ENCODE data around the gene WWTR1. TPM values are rescaled to one million over a fixed set of nuclear protein-coding genes. Genes with fewer than 3 reads are reported as not detected.

WWTR1 gene
- total RNA-seq, 6 experiments from 2014 or later = 10.6 to 19.7 (median 15.3) TPM

- H3K27ac ChIP-seq = no peak overlapping the region
- intact Hi-C loops (cut with DNase I) = no loop called here
- DNase-seq (no peak), ATAC-seq (no peak)
- no peaks in the 10 kb centered on the region for H3K27me3 ChIP-seq
- H3K36me3 ChIP-seq = no peaks in the 10 kb centered on the region
- H3K4me1 ChIP-seq = peaks cover 0 to 4% (median 2%) of the 10 kb centered on the region in 4 donors
- WGBS (ENCODE audit: insufficient coverage, low coverage, low lambda C conversion rate, missing lambda C conversion rate) = 90% methylated on average over 1 of the region's 1 CpG
- no peak overlapping the region for H3K4me3 ChIP-seq
- TF ChIP-seq POLR2A (IDR thresholded peaks at IDR 0.05) = no peak
- TF ChIP-seq, protein P1, sequence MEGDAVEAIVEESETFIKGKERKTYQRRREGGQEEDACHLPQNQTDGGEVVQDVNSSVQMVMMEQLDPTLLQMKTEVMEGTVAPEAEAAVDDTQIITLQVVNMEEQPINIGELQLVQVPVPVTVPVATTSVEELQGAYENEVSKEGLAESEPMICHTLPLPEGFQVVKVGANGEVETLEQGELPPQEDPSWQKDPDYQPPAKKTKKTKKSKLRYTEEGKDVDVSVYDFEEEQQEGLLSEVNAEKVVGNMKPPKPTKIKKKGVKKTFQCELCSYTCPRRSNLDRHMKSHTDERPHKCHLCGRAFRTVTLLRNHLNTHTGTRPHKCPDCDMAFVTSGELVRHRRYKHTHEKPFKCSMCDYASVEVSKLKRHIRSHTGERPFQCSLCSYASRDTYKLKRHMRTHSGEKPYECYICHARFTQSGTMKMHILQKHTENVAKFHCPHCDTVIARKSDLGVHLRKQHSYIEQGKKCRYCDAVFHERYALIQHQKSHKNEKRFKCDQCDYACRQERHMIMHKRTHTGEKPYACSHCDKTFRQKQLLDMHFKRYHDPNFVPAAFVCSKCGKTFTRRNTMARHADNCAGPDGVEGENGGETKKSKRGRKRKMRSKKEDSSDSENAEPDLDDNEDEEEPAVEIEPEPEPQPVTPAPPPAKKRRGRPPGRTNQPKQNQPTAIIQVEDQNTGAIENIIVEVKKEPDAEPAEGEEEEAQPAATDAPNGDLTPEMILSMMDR (IDR thresholded peaks at IDR 0.05) = no peak
- H3K9me3 ChIP-seq = no peaks in the 10 kb centered on the region
Measured at GRCh38 chr3:149653136-149653535, 4.7 kb downstream of the WWTR1 start.

GRCh38 chr3:149650828-149651227 is 7.0 kb downstream of the WWTR1 start:
- Histone ChIP-seq H3K27ac (no peak overlapping the region), H3K9me3 (no peaks in the 10 kb centered on the region), H3K36me3 (no peaks in the 10 kb centered on the region), H3K27me3 (no peaks in the 10 kb centered on the region), H3K4me3 (no peak overlapping the region), H3K4me1 (peaks cover 0 to 4% (median 2%) of the 10 kb centered on the region in 4 donors)
- DNase-seq = no peak
- intact Hi-C loops (cut with DNase I) = no loop called here
- WGBS (ENCODE audit: insufficient coverage, low coverage, low lambda C conversion rate, missing lambda C conversion rate) = 80% methylated on average over 1 of the region's 1 CpG
- ATAC-seq = peak in 1 of 4 donors; percentile 28
- TF ChIP-seq, protein P1 (IDR thresholded peaks at IDR 0.05) = no peak
- no peak for TF ChIP-seq POLR2A (IDR thresholded peaks at IDR 0.05)

- no peak overlapping the region for H3K27ac ChIP-seq
- ATAC-seq (peak in 3 of 4 donors; percentile 21 to 45 (median 27)), DNase-seq (no peak)
- H3K4me3 ChIP-seq = no peak overlapping the region
- no peaks in the 10 kb centered on the region for H3K9me3 ChIP-seq
- no peaks in the 10 kb centered on the region for H3K27me3 ChIP-seq
- TF ChIP-seq, protein P1 (IDR thresholded peaks at IDR 0.05) = no peak
- no peak for TF ChIP-seq POLR2A (IDR thresholded peaks at IDR 0.05)
- peaks cover 0 to 5% (median 0%) of the 10 kb centered on the region in 4 donors for H3K4me1 ChIP-seq
- intact Hi-C loops (cut with DNase I) = no loop called here
- 52% methylated on average over 3 of the region's 3 CpGs for WGBS (ENCODE audit: insufficient coverage, low coverage, low lambda C conversion rate, missing lambda C conversion rate)
- no peaks in the 10 kb centered on the region for H3K36me3 ChIP-seq
Measured at GRCh38 chr3:149648525-149648924, 9.3 kb downstream of the WWTR1 start.

DNA sequence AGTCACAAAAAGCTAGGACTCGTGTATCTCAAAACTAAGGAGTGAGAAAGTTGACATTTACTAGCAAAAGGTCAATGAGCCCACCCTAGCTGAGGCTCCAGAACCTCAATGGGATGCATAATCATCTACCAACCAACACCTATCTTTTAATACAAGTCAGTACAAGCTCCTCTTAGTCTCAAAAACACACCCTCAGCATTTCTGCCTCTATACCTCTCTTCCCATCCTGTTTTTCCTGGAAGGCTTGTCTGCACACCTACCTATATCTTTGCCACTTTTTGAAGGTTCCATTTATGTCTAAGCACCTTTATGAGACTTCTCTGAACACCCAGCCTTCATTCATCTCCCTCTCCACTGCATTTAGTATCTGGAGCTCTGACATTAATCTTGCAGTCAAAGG is 10.0 kb downstream of the WWTR1 start:
- intact Hi-C loops (cut with DNase I) = no loop called here
- Histone ChIP-seq H3K4me1 (peaks cover 0 to 12% (median under 1%) of the 10 kb centered on the region in 4 donors), H3K9me3 (no peaks in the 10 kb centered on the region), H3K27me3 (no peaks in the 10 kb centered on the region), H3K27ac (no peak overlapping the region), H3K36me3 (no peaks in the 10 kb centered on the region), H3K4me3 (no peak overlapping the region)
- 100% methylated on average over 1 of the region's 1 CpG for WGBS (ENCODE audit: insufficient coverage, low coverage, low lambda C conversion rate, missing lambda C conversion rate)
- DNase-seq (no peak), ATAC-seq (no peak)
- no peak for TF ChIP-seq POLR2A (IDR thresholded peaks at IDR 0.05)
- TF ChIP-seq, protein P1 (IDR thresholded peaks at IDR 0.05) = no peak

- H3K27ac ChIP-seq = no peak overlapping the region
- peaks cover 0 to 17% (median 2%) of the 10 kb centered on the region in 4 donors for H3K4me1 ChIP-seq
- H3K9me3 ChIP-seq = no peaks in the 10 kb centered on the region
- H3K4me3 ChIP-seq = no peak overlapping the region
- WGBS (ENCODE audit: insufficient coverage, low coverage, low lambda C conversion rate, missing lambda C conversion rate) = 88% methylated on average over 4 of the region's 4 CpGs
- ATAC-seq (no peak), DNase-seq (no peak)
- intact Hi-C loops (cut with DNase I) = no loop called here
- H3K36me3 ChIP-seq = no peaks in the 10 kb centered on the region
- no peaks in the 10 kb centered on the region for H3K27me3 ChIP-seq
- TF ChIP-seq POLR2A (IDR thresholded peaks at IDR 0.05) = no peak
- TF ChIP-seq, protein P1 (IDR thresholded peaks at IDR 0.05) = no peak
Measured at GRCh38 chr3:149647285-149647684, 10.5 kb downstream of the WWTR1 start.

All from right lobe of liver (tissue), 6 donors.